Colon (tissue), 2 donors: ENCODE data around the gene BTBD2.

Experiments
- FAIRE-seq: peaks from 2 replicates; lab custom pipeline; 2012; peaks lifted over from hg19 to GRCh38; lab: Jason Lieb, UNC
- donor health status: control.
- donor health status: control.

BTBD2 gene

GRCh38 chr19:1959928-1960589 lies 55.5 kb downstream of the BTBD2 start:
- FAIRE-seq: no peak

- FAIRE-seq: no peak
Measured at GRCh38 chr19:1957562-1958248, 57.8 kb downstream of the BTBD2 start.

- FAIRE-seq: no peak
Measured at GRCh38 chr19:1956868-1957492, 58.5 kb downstream of the BTBD2 start.

- FAIRE-seq: no peak
Measured at GRCh38 chr19:1956122-1956494, 59.4 kb downstream of the BTBD2 start.

- FAIRE-seq: no peak
Measured at GRCh38 chr19:1955171-1956121, 60.1 kb downstream of the BTBD2 start.

GRCh38 chr19:1954532-1954933 lies 61.0 kb downstream of the BTBD2 start:
- FAIRE-seq: no peak

- no peak for FAIRE-seq
Measured at GRCh38 chr19:1953441-1954094, 61.9 kb downstream of the BTBD2 start.

- no peak for FAIRE-seq
Measured at GRCh38 chr19:1953037-1953436, 62.5 kb downstream of the BTBD2 start.

GRCh38 chr19:1952635-1953034 lies 62.9 kb downstream of the BTBD2 start:
- FAIRE-seq: no peak

GRCh38 chr19:1950640-1951039 lies 64.9 kb downstream of the BTBD2 start:
- FAIRE-seq: no peak

- no peak for FAIRE-seq
Measured at GRCh38 chr19:1949304-1950101, 66.0 kb downstream of the BTBD2 start.

- no peak for FAIRE-seq
Measured at GRCh38 chr19:1947651-1948209, 67.8 kb downstream of the BTBD2 start.

- FAIRE-seq: no peak
Measured at GRCh38 chr19:1945899-1946298, 69.6 kb downstream of the BTBD2 start.

GRCh38 chr19:1944916-1945561 lies 70.5 kb downstream of the BTBD2 start:
- FAIRE-seq: no peak

GRCh38 chr19:1944088-1944915 lies 71.2 kb downstream of the BTBD2 start:
- FAIRE-seq: no peak

- FAIRE-seq: no peak
Measured at GRCh38 chr19:1943661-1944087, 71.8 kb downstream of the BTBD2 start.

GRCh38 chr19:1942934-1943555 lies 72.5 kb downstream of the BTBD2 start:
- no peak for FAIRE-seq

- FAIRE-seq: no peak
Measured at GRCh38 chr19:1942078-1942933, 73.2 kb downstream of the BTBD2 start.
